ENCODE results near the gene ERMAP. TPM values are rescaled to one million over a fixed set of nuclear protein-coding genes. Genes with fewer than 3 reads are reported as not detected.

Gene ERMAP
- total and polyA plus RNA-seq, 2 of the 8 experiments (the other 6 are each of a cell fraction or from before 2014, with no cell fraction given): 2.5 to 3.9 TPM

GRCh38 chr1:42793824-42794223 lies 23.1 kb upstream of the ERMAP start:
- ChIA-PET CTCF (ENCODE audit: partially characterized antibody) (interaction anchor here (1.0 to 8.4 kb wide), 3 partner anchors 11 to 279 kb away, joined by 4 to 51 read pairs (median 5); no protein-coding TSS in a partner anchor), POLR2A (ENCODE audit: partially characterized antibody) (interaction anchor here (0.6 to 2.1 kb wide), 3 partner anchors 10 to 196 kb away, joined by 3 to 9 read pairs (median 5); partner anchors contain the start of genes ERMAP and TMEM269)
- H3K4me1 ChIP-seq (replicated peaks in 1 of 4; ENCODE audit: control insufficient read depth in 3 of 4, insufficient read depth in 4 of 4, low read length in 3 of 4): no peaks in the 10 kb centered on the region

More at GRCh38 chr1:42793824-42794223, 23.1 kb upstream of the ERMAP start:
- no peaks in the 10 kb centered on the region for H3K23me2 ChIP-seq (ENCODE audit: low read depth, low read length)
- no peak for TF ChIP-seq GTF2F1 (IDR thresholded peaks at IDR 0.05; ENCODE audit: borderline replicate concordance, low read depth, low read length)
- TF ChIP-seq SIRT6 (IDR thresholded peaks at IDR 0.05; ENCODE audit: low read length): no peak
- no peak for TF ChIP-seq CTCF (IDR thresholded peaks at IDR 0.05; ENCODE audit: control extremely low read depth in 1 of 3, insufficient read depth in 1 of 3, low read depth in 1 of 3, low read length in 3 of 3)
- no peak for TF ChIP-seq KDM1A (IDR thresholded peaks at IDR 0.05; ENCODE audit: borderline replicate concordance, low read length)
- TF ChIP-seq SP1 (IDR thresholded peaks at IDR 0.05; ENCODE audit: low read depth, low read length): no peak
- H4K91ac ChIP-seq (replicated peaks; ENCODE audit: insufficient read length, low read length): no peak overlapping the region
- H3K4me2 ChIP-seq (ENCODE audit: insufficient read depth in 1 of 2, low read depth in 2 of 2, low read length in 2 of 2): no peak overlapping the region
- H3K27me3 ChIP-seq (replicated peaks in 1 of 4; ENCODE audit: control insufficient read depth in 3 of 4, extremely low read depth in 1 of 4, insufficient read depth in 3 of 4, low read length in 3 of 4): no peaks in the 10 kb centered on the region
- H3K9ac ChIP-seq (replicated peaks in 1 of 4; ENCODE audit: extremely low read depth in 1 of 4, low read depth in 3 of 4, low read length in 3 of 4): no peak overlapping the region
- H4K5ac ChIP-seq (ENCODE audit: insufficient read length, low read depth, low read length): no peak overlapping the region
- H3K79me1 ChIP-seq (ENCODE audit: low read depth, low read length): no peaks in the 10 kb centered on the region
- FAIRE-seq (no peak), DNase-seq (ENCODE audit: low read depth in 1 of 2, low spot score in 2 of 2) (no peak)
- no peak overlapping the region for H3K56ac ChIP-seq (replicated peaks; ENCODE audit: insufficient read length, low read depth, low read length)
- no peaks in the 10 kb centered on the region for H3K36me3 ChIP-seq (ENCODE audit: control insufficient read depth in 2 of 4, insufficient read depth in 4 of 4, low read length in 3 of 4)
- no peak overlapping the region for H3K18ac ChIP-seq (ENCODE audit: extremely low read depth, low read length)
- H3K9me3 ChIP-seq (ENCODE audit: insufficient read depth in 2 of 2, low read depth in 1 of 2, low read length in 1 of 2): no peaks in the 10 kb centered on the region; a peak in 1 of 4 replicates
- H3K4me3 ChIP-seq (ENCODE audit: extremely low read depth in 1 of 4, insufficient read depth in 2 of 4, low read depth in 3 of 4, low read length in 4 of 4): no peak overlapping the region
- no peak overlapping the region for H2BK15ac ChIP-seq (ENCODE audit: low read length)
- H3K4ac ChIP-seq (replicated peaks; ENCODE audit: insufficient read length, low read depth, low read length): no peak overlapping the region
- no peak overlapping the region for H3K14ac ChIP-seq (ENCODE audit: insufficient read length)
- no peak overlapping the region for H2BK120ac ChIP-seq (replicated peaks; ENCODE audit: low read depth, low read length)
- no peak overlapping the region for H4K8ac ChIP-seq (ENCODE audit: extremely low read depth, insufficient read depth, low read length)
- H2BK12ac ChIP-seq (ENCODE audit: low read depth, low read length): no peak overlapping the region
- H3K27ac ChIP-seq (ENCODE audit: low read depth, low read length): no peak overlapping the region
- no peak overlapping the region for H2BK20ac ChIP-seq (ENCODE audit: low read length)
- no peaks in the 10 kb centered on the region for H4K20me1 ChIP-seq (replicated peaks in 1 of 2; ENCODE audit: control insufficient read depth in 1 of 2, insufficient read depth in 2 of 2, low read length in 2 of 2)
- 94% methylated on average over 2 of the region's 2 CpGs; no CpG with 5 or more reads in 1 of the 2 experiments for WGBS, 2 experiments (ENCODE audit: extremely low coverage in 1 of 2, insufficient coverage in 1 of 2, insufficient read length in 1 of 2, insufficient replicate concordance in 2 of 2, low coverage in 1 of 2, low lambda C conversion rate in 2 of 2, missing lambda C conversion rate in 1 of 2)
- H2AK5ac ChIP-seq (ENCODE audit: low read depth, low read length): no peak overlapping the region
- H3K79me2 ChIP-seq (ENCODE audit: control insufficient read depth in 1 of 2, insufficient read depth in 2 of 2, low read length in 2 of 2): no peaks in the 10 kb centered on the region
- H2BK5ac ChIP-seq (ENCODE audit: low read depth, low read length): no peak overlapping the region
- no peak overlapping the region for H3K23ac ChIP-seq (ENCODE audit: insufficient read length)
- no peak overlapping the region for H2AFZ ChIP-seq (ENCODE audit: low read length)

Data from H1 (cell line).